ENCODE measurements around the gene ID3.

DNA sequence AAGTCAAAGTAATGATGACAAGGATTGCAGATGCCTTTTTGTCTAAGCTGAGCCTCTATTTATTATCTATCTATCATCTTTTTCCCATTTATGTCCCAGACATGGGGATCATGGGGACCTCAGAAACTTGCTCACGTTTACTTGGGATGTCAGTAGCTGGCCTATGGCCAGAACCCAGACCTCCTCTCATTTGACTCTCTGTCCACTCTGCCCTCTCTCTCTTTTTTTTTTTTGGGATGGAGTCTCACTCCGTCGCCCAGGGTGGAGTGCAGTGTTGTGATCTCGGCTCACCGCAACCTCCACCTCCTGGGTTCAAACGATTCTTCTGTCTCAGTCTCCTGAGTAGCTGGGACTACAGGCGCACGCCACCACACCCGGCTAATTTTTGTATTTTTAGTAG, 3.7 kb upstream of the ID3 start:
- no peak for TF ChIP-seq POLR2A (IDR thresholded peaks at IDR 0.05)
- TF ChIP-seq CTCF (IDR thresholded peaks at IDR 0.05): no peak

All from suprapubic skin (tissue), 3 donors.